H9 (cell line): ENCODE measurements around the gene CTXN1. TPM values are rescaled to one million over a fixed set of nuclear protein-coding genes. Genes with fewer than 3 reads are reported as not detected.
A peak's percentile ranks its signal among the peaks of the same experiment; 100 is the strongest.

ENCODE experiments used
- DNase-seq: peaks from one replicate; pipeline ENCODE4 v3.0.0-alpha.2; 2017
- H2AFZ ChIP-seq: one replicate; pipeline ENCODE4 v1.6.1; 2013; ENCODE audit warnings: mild to moderate bottlenecking, low read length, control low read depth, moderate library complexity
- H2AK5ac ChIP-seq: 2 replicates; pipeline ENCODE4 v1.6.1; 2013; ENCODE audit warnings: low read length, control low read depth, mixed read lengths; ENCODE audit not compliant: insufficient read length
- H2BK120ac ChIP-seq: one replicate; pipeline ENCODE4 v1.6.1; 2013; ENCODE audit warnings: low read depth, mild to moderate bottlenecking, low read length, control low read depth, inconsistent platforms; ENCODE audit not compliant: poor library complexity, severe bottlenecking
- H2BK12ac ChIP-seq: 2 replicates; pipeline ENCODE4 v1.6.1; 2013; ENCODE audit warnings: low read length, control low read depth, mixed read lengths, low read depth; ENCODE audit not compliant: insufficient read length
- H2BK15ac ChIP-seq: 2 replicates; pipeline ENCODE4 v1.6.1; 2013; ENCODE audit warnings: low read depth, low read length, control low read depth
- H2BK20ac ChIP-seq: one replicate; pipeline ENCODE4 v1.6.1; 2013; ENCODE audit warnings: low read depth, mild to moderate bottlenecking, low read length, control low read depth, inconsistent platforms; ENCODE audit not compliant: poor library complexity, severe bottlenecking
- H2BK5ac ChIP-seq: 2 replicates; pipeline ENCODE4 v1.6.1; 2013; ENCODE audit warnings: low read length, control low read depth, mixed read lengths; ENCODE audit not compliant: insufficient read length
- H3K14ac ChIP-seq: 2 replicates; pipeline ENCODE4 v1.6.1; 2013; ENCODE audit warnings: low read length, control low read depth; ENCODE audit not compliant: insufficient read depth
- H3K18ac ChIP-seq: 2 replicates; pipeline ENCODE4 v1.6.1; 2013; ENCODE audit warnings: low read depth, mild to moderate bottlenecking, mixed read lengths, low read length, control low read depth; ENCODE audit not compliant: insufficient read length
- H3K23ac ChIP-seq: 2 replicates; pipeline ENCODE4 v1.6.1; 2013; ENCODE audit warnings: low read length, control low read depth, mixed read lengths, low read depth; ENCODE audit not compliant: insufficient read length
- H3K23me2 ChIP-seq: 2 replicates; pipeline ENCODE4 v1.6.1; 2013; ENCODE audit warnings: low read depth, mild to moderate bottlenecking, mixed read lengths, low read length, control low read depth; ENCODE audit not compliant: insufficient read length, poor library complexity, severe bottlenecking
- H3K27ac ChIP-seq: 2 replicates; pipeline ENCODE4 v1.5.1; 2013; ENCODE audit warnings: low read length, control low read depth, mixed read lengths, low read depth; ENCODE audit not compliant: insufficient read length
- H3K27me3 ChIP-seq: 2 replicates; pipeline ENCODE4 v1.6.1; 2013; ENCODE audit warnings: low read length, control low read depth, inconsistent platforms; ENCODE audit not compliant: insufficient read depth
- H3K4ac ChIP-seq: 2 replicates; pipeline ENCODE4 v1.6.1; 2013; ENCODE audit warnings: low read depth, mild to moderate bottlenecking, control low read depth, inconsistent platforms, low read length, moderate library complexity
- H3K4me1 ChIP-seq: 2 replicates; pipeline ENCODE4 v1.6.1; 2013; ENCODE audit warnings: low read length, control low read depth, inconsistent platforms; ENCODE audit not compliant: insufficient read depth
- H3K4me2 ChIP-seq: 2 replicates; pipeline ENCODE4 v1.6.1; 2013; ENCODE audit warnings: low read length, control low read depth, mixed read lengths; ENCODE audit not compliant: insufficient read length, insufficient read depth
- H3K56ac ChIP-seq: 2 replicates; pipeline ENCODE4 v1.6.1; 2013; ENCODE audit warnings: low read depth, mild to moderate bottlenecking, mixed read lengths, low read length, control low read depth; ENCODE audit not compliant: insufficient read length
- H3K79me1 ChIP-seq: 2 replicates; pipeline ENCODE4 v1.6.1; 2013; ENCODE audit warnings: low read depth, mild to moderate bottlenecking, moderate library complexity, low read length, control low read depth, inconsistent platforms; ENCODE audit not compliant: insufficient read depth, poor library complexity, severe bottlenecking
- H3K79me2 ChIP-seq: 2 replicates; pipeline ENCODE4 v1.6.1; 2013; ENCODE audit warnings: low read length, control low read depth, inconsistent platforms; ENCODE audit not compliant: insufficient read depth
- H3K9ac ChIP-seq: 2 replicates; pipeline ENCODE4 v1.6.1; 2013; ENCODE audit warnings: low read length, control low read depth, mixed read lengths; ENCODE audit not compliant: insufficient read length; ENCODE audit errors: extremely low read depth
- H3K9me3 ChIP-seq: one replicate; pipeline ENCODE4 v1.6.1; 2013; ENCODE audit warnings: low read depth, low read length, inconsistent platforms; ENCODE audit not compliant: control insufficient read depth
- H3T11ph ChIP-seq: one replicate; pipeline ENCODE4 v1.6.1; 2013; ENCODE audit warnings: mild to moderate bottlenecking, low read length, control low read depth, inconsistent platforms
- H4K20me1 ChIP-seq: one replicate; pipeline ENCODE4 v1.6.1; 2013; ENCODE audit not compliant: control insufficient read depth, insufficient read length, insufficient read depth
- H4K5ac ChIP-seq: 2 replicates; pipeline ENCODE4 v1.6.1; 2013; ENCODE audit warnings: low read depth, mild to moderate bottlenecking, mixed read lengths, low read length, control low read depth; ENCODE audit not compliant: insufficient read length
- H4K8ac ChIP-seq: replicated peaks from 2 replicates; pipeline ENCODE4 v1.6.1; 2013; ENCODE audit warnings: low read length, control low read depth, mixed read lengths, low read depth; ENCODE audit not compliant: insufficient read length
- H4K91ac ChIP-seq: 2 replicates; pipeline ENCODE4 v1.6.1; 2013; ENCODE audit warnings: low read depth, mild to moderate bottlenecking, moderate library complexity, mixed read lengths, low read length, control low read depth; ENCODE audit not compliant: insufficient read length
- H3K27ac Mint-ChIP-seq, 3 experiments: 2 replicates in 2 of 3; 3 replicates in 1 of 3; pipeline ENCODE4 v1.8.0; 2020 to 2021; ENCODE audit warnings: mixed read lengths in 3 of 3, mild to moderate bottlenecking in 1 of 3, moderate library complexity in 1 of 3
- H3K27me3 Mint-ChIP-seq: 2 replicates; pipeline ENCODE4 v1.8.0; 2021; ENCODE audit warnings: low read depth, mild to moderate bottlenecking, moderate library complexity, mixed read lengths
- H3K36me3 Mint-ChIP-seq, 3 experiments: 2 replicates in 2 of 3; 3 replicates in 1 of 3; pipeline ENCODE4 v1.8.0; 2020 to 2021; ENCODE audit warnings: low read depth in 3 of 3, mixed read lengths in 3 of 3; ENCODE audit not compliant: insufficient read depth in 1 of 3
- H3K4me1 Mint-ChIP-seq, 2 experiments: 2 replicates each; pipeline ENCODE4 v1.8.0; 2020; ENCODE audit warnings: mixed read lengths in 2 of 2
- H3K4me3 Mint-ChIP-seq, 2 experiments: 2 replicates in 1 of 2; 3 replicates in 1 of 2; pipeline ENCODE4 v1.8.0; 2020 to 2021; ENCODE audit warnings: mild to moderate bottlenecking in 2 of 2, mixed read lengths in 2 of 2, moderate library complexity in 1 of 2
- H3K9me3 Mint-ChIP-seq, 2 experiments: 2 replicates in 1 of 2; 3 replicates in 1 of 2; pipeline ENCODE4 v1.8.0; 2020; ENCODE audit warnings: mild to moderate bottlenecking in 2 of 2, mixed read lengths in 2 of 2, moderate library complexity in 1 of 2
- CTCF ChIP-seq: fragments of 200-600 bp; sonication (generic); conservative IDR thresholded peaks from 3 replicates; pipeline ENCODE4 v1.8.0; 2021; ENCODE audit warnings: antibody characterized with exemption, mild to moderate bottlenecking
- WGBS: extraction: QIAGEN DNeasy Blood & Tissue Kit; methylation state at CpG from one replicate; pipeline ENCODE4 v1.1.7; 2013; ENCODE audit warnings: missing lambda C conversion rate, low lambda C conversion rate, mixed read lengths; ENCODE audit not compliant: insufficient read length; ENCODE audit errors: extremely low coverage; 5-methylcytosine and 5-hydroxymethylcytosine counted together
- total RNA-seq: library from RNA; stranded (reverse); gene quantifications from 2 replicates; pipeline ENCODE4 v1.2.1, GENCODE V29; 2021

The CTXN1 gene
- total RNA-seq, 1 experiment from 2014 or later = 22.7 TPM

DNA sequence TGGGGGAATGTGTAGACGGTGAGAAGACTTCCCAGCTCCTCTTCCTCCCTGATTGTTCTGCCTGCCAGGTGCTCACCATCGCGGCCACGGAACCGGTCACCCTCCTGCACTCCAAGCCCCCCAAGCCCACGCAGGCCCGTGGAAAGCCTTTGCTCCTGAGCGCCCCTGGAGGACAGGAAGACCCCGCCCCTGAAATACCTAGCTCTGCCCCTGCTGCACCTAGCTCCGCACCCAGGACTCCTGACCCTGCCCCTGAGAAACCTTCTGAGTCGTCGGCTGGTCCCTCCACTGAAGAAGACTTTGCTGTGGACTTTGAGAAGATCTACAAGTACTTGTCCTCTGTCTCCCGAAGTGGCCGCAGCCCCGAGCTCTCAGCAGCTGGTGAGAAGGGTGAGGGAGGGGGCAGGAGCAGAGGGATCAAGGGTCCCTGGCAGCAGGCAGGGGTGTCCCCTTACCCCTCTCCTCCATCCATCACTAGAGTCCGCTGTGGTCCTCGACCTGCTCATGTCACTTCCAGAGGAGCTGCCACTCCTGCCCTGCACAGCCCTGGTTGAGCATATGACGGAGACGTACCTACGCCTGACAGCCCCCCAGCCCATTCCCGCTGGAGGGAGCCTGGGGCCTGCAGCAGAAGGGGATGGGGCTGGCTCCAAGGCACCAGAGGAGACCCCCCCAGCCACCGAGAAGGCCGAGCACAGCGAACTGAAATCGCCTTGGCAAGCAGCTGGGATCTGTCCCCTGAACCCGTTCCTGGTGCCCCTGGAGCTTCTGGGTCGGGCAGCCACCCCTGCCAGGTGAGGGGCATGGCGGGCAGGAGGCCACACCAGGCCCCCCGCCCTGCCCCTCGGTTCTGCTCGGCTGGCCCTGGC is 3.7 kb downstream of the CTXN1 start:
- H3K9ac ChIP-seq = no peak overlapping the region
- no peak overlapping the region for H2AFZ ChIP-seq
- no peak overlapping the region for H3T11ph ChIP-seq
- H3K27me3 ChIP-seq = peaks cover 3% of the 10 kb centered on the region; the same call in 1 of the 2 replicates
- H3K4me3 Mint-ChIP-seq = peak overlapping the region in 1 of 2 experiments; percentile 55; a peak in 1 of 5 replicates
- H2BK5ac ChIP-seq = no peak overlapping the region
- H2BK120ac ChIP-seq = no peak overlapping the region
- 0 out of 2 replicates have a peak, but pooled peaks cover 4% of the 10 kb centered on the region for H3K4me1 ChIP-seq
- no peak overlapping the region for H2BK12ac ChIP-seq
- no peak overlapping the region for H4K8ac ChIP-seq
- H3K18ac ChIP-seq = no peak overlapping the region
- H3K9me3 ChIP-seq = no peaks in the 10 kb centered on the region
- H3K56ac ChIP-seq = no peak overlapping the region
- H4K20me1 ChIP-seq = no peaks in the 10 kb centered on the region
- no CpG with 5 or more reads among the region's 31 CpGs for WGBS
- H3K23ac ChIP-seq = no peak overlapping the region
- no peak overlapping the region for H4K5ac ChIP-seq
- peaks cover 24% of the 10 kb centered on the region for H3K27me3 Mint-ChIP-seq
- peaks cover 11% of the 10 kb centered on the region for H3K23me2 ChIP-seq
- H3K79me2 ChIP-seq = no peaks in the 10 kb centered on the region
- peaks cover 20 to 25% of the 10 kb centered on the region in 2 experiments for H3K4me1 Mint-ChIP-seq
- H3K9me3 Mint-ChIP-seq = no peaks in the 10 kb centered on the region; a peak in 1 of 5 replicates
- no peak overlapping the region for H3K27ac ChIP-seq
- no peak for DNase-seq
- no peak overlapping the region for H3K4me2 ChIP-seq
- H3K79me1 ChIP-seq = no peaks in the 10 kb centered on the region
- no peak overlapping the region for H2AK5ac ChIP-seq
- H3K27ac Mint-ChIP-seq = no peak overlapping the region
- H3K36me3 Mint-ChIP-seq = peaks cover 7 to 16% (median 12%) of the 10 kb centered on the region in 3 experiments; a peak in 5 of 7 replicates
- H3K14ac ChIP-seq = no peak overlapping the region
- peak; percentile 26; the same call in 1 of the 3 replicates for TF ChIP-seq CTCF
- H4K91ac ChIP-seq = no peak overlapping the region
- no peak overlapping the region for H3K4ac ChIP-seq
- no peak overlapping the region for H2BK15ac ChIP-seq
- H2BK20ac ChIP-seq = no peak overlapping the region
